Measurements from ENCODE around the gene ZNF441.
A peak's percentile ranks its signal among the peaks of the same experiment; 100 is the strongest.
"Not testable (repeated sequence)": the region's sequence is repeated elsewhere in the genome, so short reads cannot be mapped to it uniquely, and the experiment has no call there.

DNA sequence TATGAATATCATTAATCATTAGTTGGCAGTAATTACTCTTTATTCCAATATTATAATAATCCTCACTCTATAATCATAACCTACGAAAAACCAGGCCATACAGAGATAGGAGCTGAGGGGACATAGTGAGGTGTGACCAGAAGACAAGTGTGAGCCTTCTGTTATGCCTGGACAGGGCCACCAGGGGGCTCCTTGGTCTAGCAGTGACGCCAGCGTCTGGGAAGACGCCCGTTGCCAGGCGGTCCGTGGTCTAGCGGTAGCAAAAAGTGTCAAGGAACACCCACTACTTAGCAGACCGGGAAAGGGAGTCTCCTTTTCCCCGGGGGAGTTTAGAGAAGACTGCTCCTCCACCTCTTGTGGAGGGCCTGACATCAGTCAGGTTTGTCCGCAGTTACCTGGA lies 4.7 kb downstream of the ZNF441 start:
- TF ChIP-seq POLR2A (IDR thresholded peaks at IDR 0.05): not testable (repeated sequence)
- peak in 2 of 5 experiments; percentile 6 to 8 for TF ChIP-seq CTCF (IDR thresholded peaks at IDR 0.05)
